MG63 (cell line): ENCODE results near the gene TRH. TPM values are rescaled to one million over a fixed set of nuclear protein-coding genes. Genes with fewer than 3 reads are reported as not detected.

Experiments
- DNase-seq: peaks from one replicate; pipeline ENCODE4 v3.0.0-alpha.2; 2020
- H3K27me3 ChIP-seq: fragments of 250-450 bp; sonication (Bioruptor Pico); 2 replicates; pipeline ENCODE4 v1.5.1; 2020; ENCODE audit warnings: mild to moderate bottlenecking, moderate library complexity
- H3K36me3 ChIP-seq: fragments of 250-450 bp; sonication (Bioruptor Pico); 2 replicates; pipeline ENCODE4 v1.5.1; 2020; ENCODE audit warnings: mild to moderate bottlenecking, moderate library complexity
- H3K4me3 ChIP-seq: fragments of 250-450 bp; sonication (Bioruptor Pico); 2 replicates; pipeline ENCODE4 v1.5.1; 2020; ENCODE audit warnings: mild to moderate bottlenecking, moderate library complexity
- H3K9me3 ChIP-seq: fragments of 250-450 bp; sonication (Bioruptor Pico); 2 replicates; pipeline ENCODE4 v1.5.1; 2020; ENCODE audit warnings: mild to moderate bottlenecking, moderate library complexity
- total RNA-seq: library from RNA; depleted of rRNA; stranded (reverse); fragments of >200 nt; shearing (Covaris generic); gene quantifications from 2 replicates; pipeline ENCODE4 v1.2.3, GENCODE V29; 2014; ENCODE audit warnings: low replicate concordance

The TRH gene
- total RNA-seq, 1 experiment from 2014 or later = not detected

DNA sequence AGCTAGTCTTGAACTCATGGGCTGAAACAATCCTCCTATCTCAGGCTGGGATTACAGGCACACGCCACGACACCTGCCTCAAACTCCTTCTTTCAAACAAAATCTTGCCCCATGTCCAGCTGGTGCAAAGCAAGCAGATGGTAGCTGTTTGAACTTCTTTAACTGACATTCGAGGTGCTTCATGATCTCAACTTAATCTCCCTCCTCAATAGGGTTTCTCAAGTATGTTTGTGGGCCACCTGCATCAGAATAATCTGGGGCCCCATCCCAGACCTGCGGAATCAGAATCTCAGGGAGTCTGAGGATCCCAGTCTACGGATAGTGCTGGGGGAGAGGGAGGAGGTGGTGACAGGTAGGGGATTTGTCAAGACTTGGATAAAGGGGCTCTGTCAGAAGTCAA lies 20.9 kb upstream of the TRH start:
- DNase-seq = no peak
- H3K9me3 ChIP-seq = no peaks in the 10 kb centered on the region
- H3K36me3 ChIP-seq = no peaks in the 10 kb centered on the region
- no peak overlapping the region for H3K4me3 ChIP-seq
- peaks cover 2% of the 10 kb centered on the region; the same call in 1 of the 2 replicates for H3K27me3 ChIP-seq

DNA sequence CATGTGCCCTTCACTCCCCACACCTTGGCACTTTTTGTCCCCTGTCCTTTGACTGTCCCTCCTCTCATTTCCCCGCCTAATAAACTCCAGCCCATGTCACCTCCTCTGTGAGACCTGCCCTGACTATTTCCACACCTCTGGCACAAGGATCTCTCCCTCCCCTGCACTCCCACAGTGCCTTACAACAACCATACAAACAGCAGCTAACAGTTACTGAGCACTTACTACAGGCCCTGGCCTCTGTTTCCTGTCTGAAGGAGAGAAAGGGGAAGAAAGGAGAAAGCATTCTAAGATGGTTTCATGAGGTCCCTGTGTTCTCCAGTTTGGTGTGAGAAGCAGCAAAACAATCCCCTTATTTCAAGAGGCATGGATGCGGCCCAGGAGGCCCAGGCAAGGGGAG lies 20.0 kb upstream of the TRH start:
- H3K4me3 ChIP-seq = no peak overlapping the region
- no peaks in the 10 kb centered on the region for H3K9me3 ChIP-seq
- H3K27me3 ChIP-seq = peaks cover 2% of the 10 kb centered on the region; the same call in 1 of the 2 replicates
- H3K36me3 ChIP-seq = no peaks in the 10 kb centered on the region
- no peak for DNase-seq

DNA sequence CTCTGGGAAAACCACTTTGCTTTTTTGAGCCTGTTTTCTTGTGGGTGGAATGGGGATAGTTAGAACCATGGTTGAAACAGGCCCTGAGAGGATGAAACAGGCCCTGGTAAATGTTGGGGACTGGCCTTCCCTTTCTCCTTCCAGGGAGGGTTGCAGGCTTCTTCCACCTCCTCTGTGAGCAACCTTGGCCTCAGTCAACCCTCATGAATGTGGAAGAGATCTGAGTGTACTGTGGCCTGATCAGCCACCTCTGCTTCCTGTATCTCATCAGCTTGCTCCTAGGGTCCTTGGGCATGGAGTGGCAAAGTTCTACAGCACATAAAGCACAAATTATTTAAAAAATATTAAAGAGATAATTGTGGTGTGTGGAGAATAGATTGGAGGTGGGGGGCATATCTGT lies 17.6 kb upstream of the TRH start:
- H3K36me3 ChIP-seq = no peaks in the 10 kb centered on the region
- no peaks in the 10 kb centered on the region for H3K9me3 ChIP-seq
- no peak for DNase-seq
- H3K4me3 ChIP-seq = no peak overlapping the region
- H3K27me3 ChIP-seq = peaks cover 4% of the 10 kb centered on the region; the same call in 1 of the 2 replicates

DNA sequence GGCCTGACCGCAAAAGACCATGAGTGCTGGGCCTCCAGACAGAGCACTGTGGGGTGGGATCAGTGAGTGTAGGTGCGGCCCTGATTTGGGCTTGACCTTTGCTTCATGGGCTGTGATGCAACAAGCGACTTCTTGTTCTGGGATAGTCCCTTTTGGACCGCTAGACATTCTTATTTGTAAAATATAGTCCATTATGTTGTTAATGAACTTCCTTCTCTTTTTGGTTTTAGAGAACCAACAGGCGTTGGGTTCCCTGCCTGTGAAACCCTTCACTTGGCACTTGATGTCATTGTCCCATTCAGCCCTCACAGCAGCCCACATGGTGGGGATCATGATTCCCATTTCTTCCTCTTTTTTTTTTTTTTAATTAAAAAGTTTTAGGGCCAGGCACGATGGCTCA lies 15.8 kb upstream of the TRH start:
- peaks cover 4% of the 10 kb centered on the region; the same call in 1 of the 2 replicates for H3K27me3 ChIP-seq
- no peak overlapping the region for H3K4me3 ChIP-seq
- H3K9me3 ChIP-seq = no peaks in the 10 kb centered on the region
- no peaks in the 10 kb centered on the region for H3K36me3 ChIP-seq
- no peak for DNase-seq

DNA sequence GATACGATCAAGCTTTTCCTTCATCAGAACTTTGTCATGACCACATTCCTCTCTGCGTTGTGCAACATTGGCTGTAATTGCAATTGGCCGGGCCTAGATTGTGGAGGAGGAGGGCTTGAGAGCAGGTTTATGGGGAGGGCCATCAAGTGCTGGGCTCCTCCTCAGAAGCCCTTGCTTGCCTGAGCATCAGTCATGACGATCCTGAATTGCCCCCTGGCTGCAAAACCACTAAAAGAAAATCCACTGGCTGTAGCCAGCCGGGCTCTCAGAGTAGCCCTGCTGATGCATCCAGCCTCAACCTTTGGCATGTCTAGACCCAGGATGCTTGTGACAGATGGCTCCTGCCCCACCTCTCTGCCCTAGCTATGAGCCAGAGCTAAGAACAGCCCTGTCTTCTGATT lies 13.4 kb upstream of the TRH start:
- Histone ChIP-seq H3K27me3 (peaks cover 4% of the 10 kb centered on the region; the same call in 1 of the 2 replicates), H3K36me3 (no peaks in the 10 kb centered on the region), H3K9me3 (no peaks in the 10 kb centered on the region), H3K4me3 (no peak overlapping the region)
- DNase-seq = no peak

DNA sequence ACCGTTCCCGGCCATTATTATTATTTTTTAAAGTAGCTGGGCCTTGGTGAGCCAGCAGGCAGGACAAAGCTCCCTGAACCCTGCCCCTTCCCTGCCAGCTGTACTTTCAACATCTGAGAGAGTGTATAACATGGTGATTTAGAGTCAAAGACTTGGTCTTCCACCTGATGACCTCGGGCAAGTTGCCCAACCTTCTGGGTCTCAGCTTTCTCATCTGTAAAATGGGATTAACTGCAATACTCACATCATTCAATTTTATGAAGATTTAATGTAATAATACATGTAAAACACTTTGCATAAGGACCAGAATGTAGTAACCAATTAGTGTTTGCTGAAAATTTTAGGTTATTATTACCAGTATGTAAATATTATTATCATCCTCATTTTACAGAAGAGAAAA lies 11.9 kb upstream of the TRH start:
- H3K9me3 ChIP-seq = no peaks in the 10 kb centered on the region
- H3K4me3 ChIP-seq = no peak overlapping the region
- H3K36me3 ChIP-seq = no peaks in the 10 kb centered on the region
- no peak for DNase-seq
- H3K27me3 ChIP-seq = peaks cover 4% of the 10 kb centered on the region; the same call in 1 of the 2 replicates

DNA sequence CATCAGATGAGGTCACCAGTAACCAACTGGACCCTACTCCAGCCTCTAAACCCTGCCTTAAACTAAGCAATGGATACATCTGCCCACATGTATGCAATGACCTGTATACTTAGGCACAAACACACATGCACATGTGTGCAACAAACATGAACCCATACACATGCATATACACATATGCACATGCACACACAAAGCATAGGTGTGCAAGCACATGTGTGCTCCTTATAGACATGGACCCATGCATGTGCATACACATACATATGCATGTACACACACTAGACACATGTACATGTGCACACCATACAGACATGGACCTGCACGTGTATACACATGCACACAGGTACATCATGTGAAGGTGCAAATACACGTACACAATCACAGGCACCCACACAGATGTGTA lies 8.6 kb upstream of the TRH start:
- DNase-seq = no peak
- no peak overlapping the region for H3K4me3 ChIP-seq
- H3K36me3 ChIP-seq = no peaks in the 10 kb centered on the region
- H3K27me3 ChIP-seq = no peaks in the 10 kb centered on the region
- no peaks in the 10 kb centered on the region for H3K9me3 ChIP-seq

DNA sequence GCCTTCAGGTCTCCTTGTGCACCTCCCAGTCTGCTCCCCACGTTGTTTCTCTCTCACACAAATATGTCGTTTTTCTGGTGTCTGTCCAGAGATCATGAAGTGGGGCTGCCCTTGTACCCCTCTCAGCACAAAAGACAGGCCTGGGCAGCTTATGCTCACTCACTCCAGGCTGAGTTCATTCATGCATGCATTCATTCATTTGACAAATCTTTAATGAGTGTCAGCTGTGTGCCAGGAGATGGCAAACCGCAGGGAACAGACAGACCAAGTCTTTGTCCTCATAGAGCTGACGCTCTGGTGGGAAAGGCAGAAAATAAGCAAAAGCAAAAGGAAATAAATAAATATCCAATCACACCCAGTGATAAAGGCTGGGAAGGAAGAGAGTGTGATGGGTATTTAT lies 7.6 kb upstream of the TRH start:
- H3K36me3 ChIP-seq = no peaks in the 10 kb centered on the region
- H3K9me3 ChIP-seq = no peaks in the 10 kb centered on the region
- H3K4me3 ChIP-seq = no peak overlapping the region
- no peak for DNase-seq
- no peaks in the 10 kb centered on the region for H3K27me3 ChIP-seq

DNA sequence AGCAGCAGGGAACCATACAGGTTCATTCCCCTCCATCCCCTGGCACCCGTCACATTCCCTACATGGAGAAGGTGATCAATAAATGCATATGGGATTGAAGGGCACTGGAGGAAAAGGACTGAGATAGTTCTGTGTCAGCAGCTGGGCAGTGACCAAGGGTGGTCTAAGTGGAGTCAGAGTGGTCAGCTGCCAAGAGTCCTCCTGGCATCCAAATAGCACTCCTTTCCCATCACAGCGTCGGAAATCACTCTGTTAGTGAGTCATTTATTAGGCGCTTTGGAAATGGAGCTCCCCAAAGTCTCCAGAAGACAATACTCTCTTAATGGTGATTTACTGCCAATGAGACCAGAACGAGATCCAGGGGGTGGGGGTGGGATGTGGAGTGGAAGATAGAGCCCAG lies 6.8 kb upstream of the TRH start:
- Histone ChIP-seq H3K9me3 (no peaks in the 10 kb centered on the region), H3K36me3 (no peaks in the 10 kb centered on the region), H3K27me3 (no peaks in the 10 kb centered on the region), H3K4me3 (no peak overlapping the region)
- DNase-seq = peak; percentile 55

DNA sequence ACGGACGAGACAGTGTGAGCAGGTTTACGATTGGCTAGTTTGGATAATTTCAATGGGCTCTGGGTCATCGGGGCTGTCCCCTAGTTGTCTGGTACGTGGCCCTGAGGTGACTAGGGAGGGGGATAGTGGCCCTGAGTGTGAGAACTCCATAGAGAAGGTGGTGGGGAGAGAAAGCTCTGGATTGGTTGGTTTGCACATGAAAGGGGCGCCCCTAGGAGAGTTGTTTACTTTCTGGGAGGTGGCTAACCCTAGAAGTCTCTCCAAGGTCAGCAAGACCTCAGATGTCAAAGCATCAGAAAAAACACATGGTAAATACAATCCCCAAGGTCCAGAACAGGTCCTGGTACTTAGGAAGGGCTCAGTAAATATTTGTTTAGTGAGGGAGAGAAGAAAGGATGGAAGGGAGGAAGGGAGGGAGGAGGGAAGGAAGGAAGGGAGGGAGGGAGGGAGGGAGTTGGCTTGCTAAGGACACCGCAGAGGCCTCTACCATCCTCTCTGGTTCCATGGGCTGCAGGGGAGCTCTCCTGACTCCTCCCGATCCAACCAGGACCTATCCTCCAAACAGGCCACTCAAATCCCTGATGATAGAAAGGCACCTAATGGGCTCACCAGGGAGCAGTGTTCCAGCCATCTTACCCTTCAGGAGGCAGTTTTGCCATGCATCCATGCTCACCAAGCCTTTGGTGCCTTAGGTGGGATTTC lies 3.0 kb upstream of the TRH start:
- Histone ChIP-seq H3K36me3 (no peaks in the 10 kb centered on the region), H3K4me3 (no peak overlapping the region), H3K27me3 (no peaks in the 10 kb centered on the region), H3K9me3 (no peaks in the 10 kb centered on the region)
- DNase-seq = no peak

DNA sequence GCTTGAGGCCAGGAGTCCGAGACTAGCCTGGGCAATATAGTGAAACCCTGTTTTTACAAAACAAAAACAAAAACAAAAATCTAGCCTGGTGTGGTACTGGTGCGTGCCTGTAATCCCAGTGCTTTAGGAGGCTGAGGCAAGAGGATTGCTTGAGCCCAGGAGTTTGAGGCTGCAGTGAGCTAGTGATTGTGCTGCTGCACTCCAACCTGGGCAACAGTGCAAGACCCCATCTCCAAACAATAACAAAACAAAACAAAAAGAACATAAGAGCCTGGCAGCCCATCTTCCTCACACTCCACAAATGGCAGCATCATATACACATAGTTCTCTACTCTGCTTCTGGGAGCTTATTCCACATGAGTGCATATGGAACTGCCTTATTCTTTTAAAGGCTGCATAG lies 2.2 kb upstream of the TRH start:
- H3K4me3 ChIP-seq = no peak overlapping the region
- DNase-seq = no peak
- no peaks in the 10 kb centered on the region for H3K36me3 ChIP-seq
- H3K9me3 ChIP-seq = no peaks in the 10 kb centered on the region
- no peaks in the 10 kb centered on the region for H3K27me3 ChIP-seq

DNA sequence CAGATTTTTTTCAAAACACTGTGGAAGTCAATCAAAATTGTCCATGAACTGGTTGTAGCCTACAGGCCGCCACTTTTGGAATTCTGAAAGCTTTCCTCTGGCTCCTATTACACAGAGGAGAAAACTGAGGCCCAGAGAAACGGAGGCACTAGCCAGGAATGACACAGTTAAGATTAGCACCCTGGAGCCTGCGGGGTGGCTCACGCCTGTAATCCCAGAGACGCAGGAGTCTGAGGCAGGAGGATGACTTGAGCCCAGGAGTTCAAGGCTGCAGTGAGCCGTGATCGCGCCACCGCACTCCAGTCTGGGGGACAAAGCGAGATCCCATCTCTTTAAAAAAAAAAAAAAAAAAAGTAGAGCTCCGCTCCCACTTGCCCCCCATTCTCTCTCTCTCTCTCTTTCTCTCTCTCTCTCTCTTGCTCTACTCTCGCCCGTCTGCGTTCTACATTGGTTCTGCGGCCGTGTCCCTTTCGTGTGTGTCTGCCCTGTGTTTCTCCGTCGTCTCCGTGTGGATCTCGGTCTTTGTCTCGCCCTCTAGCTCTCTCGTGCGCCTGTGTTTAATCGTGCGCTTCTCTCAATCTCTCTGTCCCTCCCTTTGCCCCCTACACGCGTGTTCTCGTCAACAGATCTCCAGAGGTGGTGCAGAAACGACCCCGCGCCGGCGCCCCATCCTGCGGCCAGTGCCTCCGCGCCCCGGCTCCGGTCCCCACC lies 512 bp upstream of the TRH start:
- H3K27me3 ChIP-seq = no peaks in the 10 kb centered on the region
- no peaks in the 10 kb centered on the region for H3K9me3 ChIP-seq
- H3K4me3 ChIP-seq = no peak overlapping the region
- no peaks in the 10 kb centered on the region for H3K36me3 ChIP-seq
- DNase-seq = no peak

DNA sequence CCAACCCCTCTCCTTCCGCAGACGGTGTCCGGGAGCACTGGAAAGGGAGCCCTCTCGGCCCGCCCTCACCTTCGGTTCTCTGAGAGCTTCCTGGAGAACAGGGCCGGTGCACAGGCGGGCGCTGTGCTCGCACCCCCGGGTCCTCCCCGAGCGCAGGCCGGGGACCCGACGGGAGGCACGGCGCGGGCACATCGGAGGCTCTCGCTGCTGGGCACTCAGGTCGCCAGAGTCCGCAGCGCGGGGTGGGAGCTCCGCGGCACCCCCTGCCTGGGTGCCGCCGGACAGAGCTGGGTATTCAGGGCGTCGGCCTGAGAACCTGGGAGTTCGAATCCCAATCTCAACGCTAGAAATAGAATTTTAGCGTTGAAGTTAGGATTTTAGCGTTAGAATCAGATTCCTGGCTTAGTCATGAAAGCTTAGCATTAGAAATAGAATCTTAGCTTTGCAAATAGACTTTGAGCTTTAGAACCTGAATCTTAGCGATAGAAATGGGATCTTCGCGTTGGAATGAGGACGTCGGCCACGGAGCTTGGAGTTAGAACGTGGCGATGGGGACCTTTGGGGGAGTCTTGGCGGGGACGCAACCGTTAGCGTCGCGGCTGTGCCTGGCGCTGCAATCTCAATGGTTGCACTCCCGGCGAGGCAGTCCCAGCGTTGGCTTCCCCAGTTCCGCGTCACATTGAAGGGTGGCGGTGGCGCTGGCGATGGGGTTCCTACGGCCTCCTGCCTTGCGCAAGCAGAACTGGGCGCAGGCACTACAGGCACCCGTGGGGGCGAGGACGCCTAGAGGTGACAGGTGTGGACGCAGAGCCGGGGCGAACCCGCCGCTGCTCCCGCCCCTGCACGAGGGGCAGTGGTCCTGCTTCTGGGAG lies 549 bp downstream of the TRH start:
- H3K4me3 ChIP-seq = no peak overlapping the region
- H3K27me3 ChIP-seq = no peaks in the 10 kb centered on the region; the same call in 1 of the 2 replicates
- no peaks in the 10 kb centered on the region for H3K36me3 ChIP-seq
- no peak for DNase-seq
- H3K9me3 ChIP-seq = no peaks in the 10 kb centered on the region

DNA sequence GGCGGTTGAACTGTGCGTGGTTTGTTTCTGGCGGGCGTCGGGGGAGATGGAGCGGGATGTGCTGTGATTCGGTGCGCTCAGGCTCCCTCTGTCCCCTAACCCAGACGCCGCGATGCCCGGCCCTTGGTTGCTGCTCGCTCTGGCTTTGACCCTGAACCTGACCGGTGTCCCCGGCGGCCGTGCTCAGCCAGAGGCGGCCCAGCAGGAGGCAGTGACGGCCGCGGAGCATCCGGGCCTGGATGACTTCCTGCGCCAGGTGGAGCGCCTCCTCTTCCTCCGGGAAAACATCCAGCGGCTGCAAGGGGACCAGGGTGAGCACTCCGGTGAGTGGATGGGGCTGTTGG lies 1.2 kb downstream of the TRH start:
- Histone ChIP-seq H3K9me3 (no peaks in the 10 kb centered on the region), H3K4me3 (no peak overlapping the region), H3K27me3 (no peaks in the 10 kb centered on the region; the same call in 1 of the 2 replicates), H3K36me3 (no peaks in the 10 kb centered on the region)
- no peak for DNase-seq

DNA sequence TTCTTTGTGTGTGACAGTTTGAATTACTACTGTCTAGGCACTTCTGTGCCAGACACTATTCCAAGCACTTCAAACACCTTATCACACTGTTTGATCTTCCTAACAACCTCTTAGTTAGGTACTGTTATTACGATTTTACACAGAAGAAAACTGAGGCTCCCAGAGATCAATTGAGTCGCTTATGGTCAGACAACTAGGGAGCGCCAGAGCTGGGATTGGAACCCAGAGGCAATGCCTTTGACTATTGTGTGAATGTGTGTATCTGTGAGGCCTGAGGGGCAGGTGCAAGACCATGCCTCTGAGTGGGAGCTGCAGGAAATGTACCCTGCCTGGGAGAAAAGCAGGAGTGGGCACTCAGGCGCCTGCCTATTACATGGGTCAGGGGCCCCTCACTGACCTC lies 1.8 kb downstream of the TRH start:
- Histone ChIP-seq H3K9me3 (no peaks in the 10 kb centered on the region), H3K27me3 (no peaks in the 10 kb centered on the region; the same call in 1 of the 2 replicates), H3K36me3 (no peaks in the 10 kb centered on the region), H3K4me3 (no peak overlapping the region)
- no peak for DNase-seq

DNA sequence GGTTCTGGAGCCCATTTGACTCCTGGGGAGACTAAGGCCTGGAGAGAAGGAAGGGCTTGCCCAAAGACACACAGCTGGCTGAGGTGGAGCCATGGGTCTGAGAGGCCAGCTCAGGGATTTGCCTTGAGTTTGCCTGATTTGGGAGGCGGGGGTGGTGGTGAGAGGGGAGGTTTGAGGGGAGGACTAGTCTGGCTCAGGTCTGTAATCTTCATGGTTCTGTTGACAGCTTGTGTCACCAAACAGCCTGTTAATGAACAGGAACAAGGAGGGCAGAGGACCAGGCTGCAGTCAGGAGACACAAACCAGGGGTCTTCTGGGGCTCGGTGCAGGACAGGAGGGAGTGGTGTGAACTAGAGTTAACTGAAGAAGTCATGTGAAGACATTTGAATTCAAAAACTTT lies 3.6 kb downstream of the TRH start:
- Histone ChIP-seq H3K27me3 (no peaks in the 10 kb centered on the region; the same call in 1 of the 2 replicates), H3K4me3 (no peak overlapping the region), H3K9me3 (no peaks in the 10 kb centered on the region), H3K36me3 (no peaks in the 10 kb centered on the region)
- DNase-seq = no peak

DNA sequence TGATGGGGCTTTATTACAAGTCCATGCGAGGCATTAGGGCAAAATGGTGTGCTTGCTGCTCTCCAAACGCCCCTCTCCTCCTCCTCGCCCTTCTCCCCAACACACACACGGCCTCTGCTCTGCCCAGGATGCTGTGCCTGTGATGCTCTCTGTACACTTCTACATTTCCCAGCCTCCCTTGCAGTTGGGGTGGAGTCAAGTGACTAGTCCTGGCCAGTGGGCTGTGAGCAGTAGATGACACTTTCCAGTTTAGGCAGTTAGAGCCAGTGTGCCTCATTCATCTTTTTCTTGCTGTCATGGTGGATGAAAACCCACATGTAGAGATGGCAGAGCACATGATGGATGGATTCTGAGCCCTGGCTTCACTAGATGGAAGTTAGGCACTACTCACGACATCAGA lies 5.4 kb downstream of the TRH start:
- DNase-seq = no peak
- H3K9me3 ChIP-seq = no peaks in the 10 kb centered on the region
- H3K36me3 ChIP-seq = no peaks in the 10 kb centered on the region
- no peak overlapping the region for H3K4me3 ChIP-seq
- H3K27me3 ChIP-seq = no peaks in the 10 kb centered on the region; the same call in 1 of the 2 replicates
